Effector memory CD8-positive, alpha-beta T cell (primary cell): ENCODE data around the gene PI4K2A.

ENCODE experiments used
- ATAC-seq: fragments of 150-1000 bp; cut with Tn5 transposase; replicated peaks from 2 replicates; pipeline ENCODE4 v1.10.0; 2021; ENCODE audit warnings: mild to moderate bottlenecking, moderate library complexity
- DNase-seq, 3 experiments: peaks; one replicate each; pipeline ENCODE4 v3.0.0; 2021
- H3K27ac Mint-ChIP-seq, 2 donors: one replicate each; pipeline ENCODE4 v1.8.0; 2022; ENCODE audit warnings: mild to moderate bottlenecking in 2 of 2, mixed read lengths in 2 of 2, moderate library complexity in 2 of 2
- H3K27me3 Mint-ChIP-seq, 2 donors: one replicate each; pipeline ENCODE4 v1.8.0; 2022; ENCODE audit warnings: mixed read lengths in 2 of 2
- H3K36me3 Mint-ChIP-seq: one replicate; pipeline ENCODE4 v1.8.0; 2022; ENCODE audit warnings: mild to moderate bottlenecking, moderate library complexity, mixed read lengths; ENCODE audit not compliant: insufficient read depth
- H3K4me1 Mint-ChIP-seq, 2 donors: one replicate each; pipeline ENCODE4 v1.8.0; 2022; ENCODE audit warnings: low read depth in 2 of 2, mixed read lengths in 2 of 2
- H3K4me3 Mint-ChIP-seq, 2 donors: one replicate each; pipeline ENCODE4 v1.8.0; 2022; ENCODE audit warnings: mild to moderate bottlenecking in 2 of 2, mixed read lengths in 2 of 2, moderate library complexity in 2 of 2
- H3K9me3 Mint-ChIP-seq, 2 donors: one replicate each; pipeline ENCODE4 v1.8.0; 2022; ENCODE audit warnings: mixed read lengths in 2 of 2

Gene PI4K2A

DNA sequence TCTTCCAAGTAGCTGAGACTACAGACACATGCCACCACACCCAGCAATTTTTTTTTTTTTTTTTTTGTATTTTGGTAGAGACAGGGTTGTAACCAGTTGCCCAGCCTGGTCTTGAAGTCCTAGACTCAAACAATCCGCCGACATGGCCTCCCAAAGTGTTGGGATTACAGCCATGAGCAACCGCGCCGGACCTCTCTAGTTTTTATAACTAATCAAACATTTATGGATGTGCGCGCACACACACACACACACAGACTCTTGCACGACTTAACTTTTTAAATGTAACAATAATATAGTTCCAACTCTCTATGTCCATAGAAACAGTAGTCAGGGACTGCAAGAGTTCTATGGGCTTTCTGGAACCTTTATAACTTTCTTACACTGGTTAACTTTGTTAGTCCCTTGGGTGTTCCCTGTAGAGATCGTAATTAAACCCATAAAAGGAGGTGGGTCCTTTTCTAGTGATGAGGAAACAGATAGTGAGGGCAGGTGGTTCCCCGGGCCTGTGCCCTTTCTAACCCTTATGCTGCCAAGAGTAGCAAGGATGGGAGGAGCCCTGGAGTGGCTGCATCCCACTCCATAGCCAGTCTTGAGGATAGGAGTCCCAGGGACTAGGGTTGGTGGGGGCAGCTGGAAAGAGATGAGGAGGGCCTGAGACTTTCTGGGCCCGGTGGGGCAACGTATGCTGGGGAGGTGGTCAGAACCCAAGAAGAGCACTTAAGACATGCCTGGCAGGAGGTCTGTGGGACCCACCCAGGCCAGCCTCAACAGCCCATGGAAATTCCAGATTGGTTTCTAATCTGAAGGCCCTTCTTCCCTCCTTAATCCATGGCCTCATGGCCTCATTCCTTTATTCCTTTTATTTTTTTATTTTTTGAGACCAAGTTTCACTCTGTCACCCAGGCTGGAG lies 81.7 kb downstream of the PI4K2A start:
- H3K9me3 Mint-ChIP-seq = no peaks in the 10 kb centered on the region
- DNase-seq = no peak
- ATAC-seq = no peak
- H3K4me3 Mint-ChIP-seq = no peak overlapping the region
- no peak overlapping the region for H3K27ac Mint-ChIP-seq
- peaks cover 16 to 22% of the 10 kb centered on the region in 2 donors for H3K27me3 Mint-ChIP-seq
- H3K4me1 Mint-ChIP-seq = no peaks in the 10 kb centered on the region
- no peaks in the 10 kb centered on the region for H3K36me3 Mint-ChIP-seq

DNA sequence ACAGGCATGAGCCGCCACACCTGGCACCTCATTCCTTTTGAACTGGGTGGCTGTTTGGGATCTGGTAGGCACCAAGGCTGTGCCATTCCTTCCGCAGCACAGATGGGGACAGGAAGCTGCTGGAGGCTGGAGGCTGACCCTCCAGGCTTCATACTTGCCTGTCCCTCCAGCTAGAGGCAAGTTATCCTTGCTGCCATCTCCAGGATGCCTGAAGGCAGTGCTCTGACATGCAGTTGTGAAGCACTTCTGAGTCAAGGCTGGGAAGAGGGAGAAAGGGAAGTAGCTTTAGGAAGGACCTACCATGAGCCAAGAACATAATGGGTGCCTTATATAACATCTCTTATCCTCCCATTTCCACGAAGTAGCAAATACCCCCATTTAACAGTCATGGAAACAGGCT lies 82.5 kb downstream of the PI4K2A start:
- Mint-ChIP-seq H3K27me3 (peaks cover 16 to 22% of the 10 kb centered on the region in 2 donors), H3K36me3 (no peaks in the 10 kb centered on the region), H3K9me3 (no peaks in the 10 kb centered on the region), H3K4me3 (no peak overlapping the region), H3K27ac (no peak overlapping the region), H3K4me1 (no peaks in the 10 kb centered on the region)
- no peak for ATAC-seq
- DNase-seq = no peak

DNA sequence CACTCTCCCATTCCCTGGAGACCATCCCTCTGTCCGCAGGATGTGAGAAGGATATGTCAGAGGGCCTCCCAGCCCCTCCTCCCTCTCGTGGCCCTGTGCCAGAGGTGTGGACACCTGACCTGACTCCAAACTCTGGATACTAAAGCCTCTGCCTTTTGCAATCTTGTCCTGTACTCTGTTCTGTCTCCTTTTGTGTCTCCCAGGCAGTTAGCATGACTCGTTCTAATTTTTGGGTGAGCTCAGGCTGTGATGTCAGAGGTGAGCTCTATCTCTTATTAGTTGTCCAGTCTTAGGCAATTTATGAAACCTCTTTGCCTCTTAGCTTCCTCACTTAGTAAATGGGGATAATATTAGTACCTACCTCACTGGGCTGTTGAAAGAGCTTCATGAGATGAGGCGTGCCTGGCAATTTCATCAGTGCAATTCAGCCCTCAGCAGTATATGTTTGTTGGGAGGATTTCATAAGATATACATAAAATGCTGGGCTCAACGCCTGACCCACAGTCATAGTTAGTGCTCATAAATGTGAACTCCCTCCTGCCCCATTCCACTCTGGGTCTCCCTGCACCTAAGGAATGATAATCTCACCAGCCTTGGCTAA lies 84.0 kb downstream of the PI4K2A start:
- Mint-ChIP-seq H3K36me3 (no peaks in the 10 kb centered on the region), H3K9me3 (no peaks in the 10 kb centered on the region), H3K27ac (no peak overlapping the region), H3K27me3 (peaks cover 23 to 30% of the 10 kb centered on the region in 2 donors), H3K4me3 (no peak overlapping the region), H3K4me1 (no peaks in the 10 kb centered on the region)
- ATAC-seq = no peak
- DNase-seq = no peak
